Left ventricle myocardium superior (tissue), 1 donor: Measurements from ENCODE around the gene TAGLN2. TPM values are rescaled to one million over a fixed set of nuclear protein-coding genes. Genes with fewer than 3 reads are reported as not detected.

Source experiments
- ATAC-seq: fragments of 200-7000 bp; cut with Tn5 transposase; one replicate; pipeline ENCODE4 v1.9.1; 2020; ENCODE audit warnings: mild to moderate bottlenecking, moderate library complexity
- DNase-seq: peaks from one replicate; pipeline ENCODE4 v3.0.0-alpha.2; 2020
- intact Hi-C: fragments of 100-400 bp; cut with micrococcal nuclease; formaldehyde crosslinking; loops from one replicate; pipeline ENCODE4 v1.11.0; 2022
- total RNA-seq: library from RNA; stranded (reverse); fragmentation: NEBNext Ultra II Directional; extraction: Animal tissue kit (Norgen Biotek cat#: 25700); gene quantifications from one replicate; pipeline ENCODE4 v1.2.1, GENCODE V29; 2021
- donor health status: DM: no; HTN: yes; CAD: no; lungs with severe emphysema.

TAGLN2 gene
- total RNA-seq, 1 donor from 2014 or later, result 104 TPM

GRCh38 chr1:159927211-159927848, 2.0 kb upstream of the TAGLN2 start:
- ATAC-seq, result no peak
- DNase-seq, result no peak
- intact Hi-C loops, result no loop called here

- ATAC-seq, result peak; percentile 1
Observed at GRCh38 chr1:159925719-159926078, 392 bp upstream of the TAGLN2 start.

GRCh38 chr1:159924025-159924790, 1.1 kb downstream of the TAGLN2 start:
- intact Hi-C loops, result no loop called here
- peak; percentile 92 for DNase-seq

More at GRCh38 chr1:159925719-159926078, 392 bp upstream of the TAGLN2 start:
- no peak for DNase-seq
- intact Hi-C loops, result no loop called here

GRCh38 chr1:159923203-159924024, 1.9 kb downstream of the TAGLN2 start:
- intact Hi-C loops, result no loop called here
- DNase-seq (peak; percentile 88), ATAC-seq (peak; percentile 62)

More at GRCh38 chr1:159924025-159924790, 1.1 kb downstream of the TAGLN2 start:
- peak; percentile 77 for ATAC-seq

- peak; percentile 25 for ATAC-seq
- intact Hi-C loops, result no loop called here
- DNase-seq, result peak; percentile 84
Observed at GRCh38 chr1:159922511-159923202, 2.6 kb downstream of the TAGLN2 start.

- DNase-seq, result no peak
- intact Hi-C loops, result no loop called here
- ATAC-seq, result no peak
Observed at GRCh38 chr1:159921700-159922504, 3.4 kb downstream of the TAGLN2 start.

GRCh38 chr1:159921251-159921650, 4.1 kb downstream of the TAGLN2 start:
- no peak for ATAC-seq
- no peak for DNase-seq
- intact Hi-C loops, result no loop called here

- no peak for ATAC-seq
- no peak for DNase-seq
- intact Hi-C loops, result no loop called here
Observed at GRCh38 chr1:159920651-159921050, 4.7 kb downstream of the TAGLN2 start.

- intact Hi-C loops, result no loop called here
- DNase-seq (no peak), ATAC-seq (no peak)
Observed at GRCh38 chr1:159920202-159920601, 5.1 kb downstream of the TAGLN2 start.

GRCh38 chr1:159919236-159919865, 6.0 kb downstream of the TAGLN2 start:
- ATAC-seq (no peak), DNase-seq (no peak)
- intact Hi-C loops, result no loop called here

GRCh38 chr1:159918352-159919200, 6.7 kb downstream of the TAGLN2 start:
- intact Hi-C loops, result no loop called here
- ATAC-seq (no peak), DNase-seq (no peak)

GRCh38 chr1:159917533-159918351, 7.6 kb downstream of the TAGLN2 start:
- intact Hi-C loops, result no loop called here
- ATAC-seq (peak; percentile 2), DNase-seq (no peak)

GRCh38 chr1:159916242-159917051, 8.9 kb downstream of the TAGLN2 start:
- ATAC-seq, result peak; percentile 58
- no peak for DNase-seq
- intact Hi-C loops, result no loop called here

- DNase-seq (no peak), ATAC-seq (peak; percentile 10)
- intact Hi-C loops, result no loop called here
Observed at GRCh38 chr1:159915571-159916241, 9.6 kb downstream of the TAGLN2 start.
